ENCODE results near the gene NPLOC4. TPM values are rescaled to one million over a fixed set of nuclear protein-coding genes. Genes with fewer than 3 reads are reported as not detected.
A peak's percentile ranks its signal among the peaks of the same experiment; 100 is the strongest.

Gene NPLOC4
- total and polyA plus RNA-seq, 2 of the 13 experiments (the other 11 are each of a cell fraction or from before 2014, with no cell fraction given) = 57.0 to 97.0 TPM

DNA sequence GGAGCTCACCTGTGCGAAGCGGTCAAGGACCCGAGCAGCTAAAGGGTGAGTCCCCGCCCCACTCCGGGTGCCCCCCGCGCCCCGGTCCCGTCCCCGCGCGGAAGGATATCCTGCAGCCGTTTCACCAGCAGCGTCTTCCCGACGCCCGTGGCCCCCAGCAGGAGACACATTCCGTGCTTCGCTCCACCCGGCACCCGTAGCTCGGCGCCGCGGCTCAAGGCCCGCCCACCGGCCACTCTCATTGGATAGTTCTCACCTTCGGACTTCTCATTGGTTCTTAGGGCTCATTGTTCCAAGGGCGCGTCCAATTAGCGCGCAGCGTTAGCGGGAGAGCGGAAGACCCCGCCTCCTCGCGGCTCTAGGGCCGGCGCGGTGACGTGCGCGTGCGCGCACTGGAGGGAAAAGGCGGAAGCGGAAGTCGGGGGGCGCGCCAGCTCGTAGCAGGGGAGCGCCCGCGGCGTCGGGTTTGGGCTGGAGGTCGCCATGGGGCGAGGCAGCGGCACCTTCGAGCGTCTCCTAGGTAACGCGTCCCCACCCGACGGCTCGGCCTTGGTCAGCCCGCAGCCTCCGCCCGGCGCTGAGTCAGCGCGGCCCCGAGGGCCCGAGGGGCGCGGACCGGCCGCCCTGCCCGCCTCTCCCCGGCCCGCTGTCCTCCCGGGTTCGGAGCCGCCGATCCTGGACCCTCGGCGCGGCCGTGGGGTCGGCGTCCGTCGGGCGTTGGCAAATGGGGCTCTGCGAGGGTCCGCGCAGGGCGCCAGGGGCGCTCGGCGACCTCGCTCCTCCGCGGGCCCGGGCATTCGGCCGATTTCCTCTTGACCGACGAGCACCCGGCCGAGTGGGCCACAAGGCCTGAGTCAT is 46.9 kb upstream of the NPLOC4 start, which contains the start of the genes ARL16 and HGS (continued):
- TF ChIP-seq, protein P1, sequence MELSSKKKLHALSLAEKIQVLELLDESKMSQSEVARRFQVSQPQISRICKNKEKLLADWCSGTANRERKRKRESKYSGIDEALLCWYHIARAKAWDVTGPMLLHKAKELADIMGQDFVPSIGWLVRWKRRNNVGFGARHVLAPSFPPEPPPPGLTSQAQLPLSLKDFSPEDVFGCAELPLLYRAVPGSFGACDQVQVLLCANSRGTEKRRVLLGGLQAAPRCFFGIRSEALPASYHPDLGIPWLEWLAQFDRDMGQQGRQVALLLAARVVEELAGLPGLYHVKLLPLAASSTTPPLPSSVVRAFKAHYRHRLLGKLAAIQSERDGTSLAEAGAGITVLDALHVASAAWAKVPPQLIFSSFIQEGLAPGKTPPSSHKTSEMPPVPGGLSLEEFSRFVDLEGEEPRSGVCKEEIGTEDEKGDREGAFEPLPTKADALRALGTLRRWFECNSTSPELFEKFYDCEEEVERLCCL (CRISPR knock-in tag; IDR thresholded peaks at IDR 0.05; ENCODE audit: borderline replicate concordance) = no peak
- TF ChIP-seq SP5 (CRISPR knock-in tag; IDR thresholded peaks at IDR 0.05; ENCODE audit: borderline replicate concordance, low read depth) (peak; percentile 17; the same call in 1 of the 2 replicates), KLF16 (CRISPR knock-in tag; IDR thresholded peaks at IDR 0.05) (peak in 1 of 2 experiments; percentile 64; a peak in 2 of 4 replicates), SMAD9 (CRISPR knock-in tag; IDR thresholded peaks at IDR 0.05) (no peak), SALL1 (CRISPR knock-in tag; IDR thresholded peaks at IDR 0.05) (peak; percentile 63), DMAP1 (CRISPR knock-in tag; IDR thresholded peaks at IDR 0.05) (peak; percentile 46; the same call in 1 of the 2 replicates), CHD2 (IDR thresholded peaks at IDR 0.05; ENCODE audit: low read depth, low read length) (peak; percentile 82), SNAPC2 (CRISPR knock-in tag; IDR thresholded peaks at IDR 0.05) (no peak), ZNF75D (CRISPR knock-in tag; IDR thresholded peaks at IDR 0.05; ENCODE audit: borderline replicate concordance) (no peak), ZNF780A (CRISPR knock-in tag; IDR thresholded peaks at IDR 0.05) (no peak), PRMT3 (CRISPR knock-in tag; IDR thresholded peaks at IDR 0.05; ENCODE audit: borderline replicate concordance, low read depth) (no peak), CBX5 (CRISPR knock-in tag; IDR thresholded peaks at IDR 0.05; ENCODE audit: borderline replicate concordance) (peak; percentile 17; the same call in 1 of the 2 replicates), ZNF589 (CRISPR knock-in tag; conservative IDR thresholded peaks at IDR 0.05) (no peak; the same call in 1 of the 2 replicates), ETV5 (CRISPR knock-in tag; IDR thresholded peaks at IDR 0.05; ENCODE audit: borderline replicate concordance) (peak; percentile 61), TMF1 (CRISPR knock-in tag; IDR thresholded peaks at IDR 0.05; ENCODE audit: low read depth) (no peak; the same call in 1 of the 2 replicates), NFE2L2 (IDR thresholded peaks at IDR 0.05; ENCODE audit: low read length) (0 out of 2 replicates have a peak, but pooled peaks have one; percentile 8), ZNF674 (CRISPR knock-in tag; IDR thresholded peaks at IDR 0.05; ENCODE audit: low read depth) (peak; percentile 87; the same call in 1 of the 2 replicates), ATF7 (IDR thresholded peaks at IDR 0.05) (no peak), ATF7 (CRISPR knock-in tag; IDR thresholded peaks at IDR 0.05) (no peak), ZNF567 (CRISPR knock-in tag; IDR thresholded peaks at IDR 0.05; ENCODE audit: borderline replicate concordance) (0 out of 2 replicates have a peak, but pooled peaks have one; percentile 8), KAT8 (CRISPR knock-in tag; IDR thresholded peaks at IDR 0.05) (peak; percentile 99)
- TF ChIP-seq, protein P2, sequence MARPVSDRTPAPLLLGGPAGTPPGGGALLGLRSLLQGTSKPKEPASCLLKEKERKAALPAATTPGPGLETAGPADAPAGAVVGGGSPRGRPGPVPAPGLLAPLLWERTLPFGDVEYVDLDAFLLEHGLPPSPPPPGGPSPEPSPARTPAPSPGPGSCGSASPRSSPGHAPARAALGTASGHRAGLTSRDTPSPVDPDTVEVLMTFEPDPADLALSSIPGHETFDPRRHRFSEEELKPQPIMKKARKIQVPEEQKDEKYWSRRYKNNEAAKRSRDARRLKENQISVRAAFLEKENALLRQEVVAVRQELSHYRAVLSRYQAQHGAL (CRISPR knock-in tag; IDR thresholded peaks at IDR 0.05; ENCODE audit: not compliant biosample characterization) = no peak
- TF ChIP-seq, protein P3, sequence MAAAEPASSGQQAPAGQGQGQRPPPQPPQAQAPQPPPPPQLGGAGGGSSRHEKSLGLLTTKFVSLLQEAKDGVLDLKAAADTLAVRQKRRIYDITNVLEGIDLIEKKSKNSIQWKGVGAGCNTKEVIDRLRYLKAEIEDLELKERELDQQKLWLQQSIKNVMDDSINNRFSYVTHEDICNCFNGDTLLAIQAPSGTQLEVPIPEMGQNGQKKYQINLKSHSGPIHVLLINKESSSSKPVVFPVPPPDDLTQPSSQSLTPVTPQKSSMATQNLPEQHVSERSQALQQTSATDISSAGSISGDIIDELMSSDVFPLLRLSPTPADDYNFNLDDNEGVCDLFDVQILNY (CRISPR knock-in tag; conservative IDR thresholded peaks at IDR 0.05) = peak; percentile 54; the same call in 1 of the 2 replicates
- TF ChIP-seq, protein P4, sequence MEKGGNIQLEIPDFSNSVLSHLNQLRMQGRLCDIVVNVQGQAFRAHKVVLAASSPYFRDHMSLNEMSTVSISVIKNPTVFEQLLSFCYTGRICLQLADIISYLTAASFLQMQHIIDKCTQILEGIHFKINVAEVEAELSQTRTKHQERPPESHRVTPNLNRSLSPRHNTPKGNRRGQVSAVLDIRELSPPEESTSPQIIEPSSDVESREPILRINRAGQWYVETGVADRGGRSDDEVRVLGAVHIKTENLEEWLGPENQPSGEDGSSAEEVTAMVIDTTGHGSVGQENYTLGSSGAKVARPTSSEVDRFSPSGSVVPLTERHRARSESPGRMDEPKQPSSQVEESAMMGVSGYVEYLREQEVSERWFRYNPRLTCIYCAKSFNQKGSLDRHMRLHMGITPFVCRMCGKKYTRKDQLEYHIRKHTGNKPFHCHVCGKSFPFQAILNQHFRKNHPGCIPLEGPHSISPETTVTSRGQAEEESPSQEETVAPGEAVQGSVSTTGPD (CRISPR knock-in tag; IDR thresholded peaks at IDR 0.05) = no peak
- TF ChIP-seq, protein P5, sequence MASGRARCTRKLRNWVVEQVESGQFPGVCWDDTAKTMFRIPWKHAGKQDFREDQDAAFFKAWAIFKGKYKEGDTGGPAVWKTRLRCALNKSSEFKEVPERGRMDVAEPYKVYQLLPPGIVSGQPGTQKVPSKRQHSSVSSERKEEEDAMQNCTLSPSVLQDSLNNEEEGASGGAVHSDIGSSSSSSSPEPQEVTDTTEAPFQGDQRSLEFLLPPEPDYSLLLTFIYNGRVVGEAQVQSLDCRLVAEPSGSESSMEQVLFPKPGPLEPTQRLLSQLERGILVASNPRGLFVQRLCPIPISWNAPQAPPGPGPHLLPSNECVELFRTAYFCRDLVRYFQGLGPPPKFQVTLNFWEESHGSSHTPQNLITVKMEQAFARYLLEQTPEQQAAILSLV (CRISPR knock-in tag; IDR thresholded peaks at IDR 0.05; ENCODE audit: borderline replicate concordance) = no peak

Data from HepG2 (cell line).